Measurements from ENCODE around the gene C22orf39.

C22orf39 gene

DNA sequence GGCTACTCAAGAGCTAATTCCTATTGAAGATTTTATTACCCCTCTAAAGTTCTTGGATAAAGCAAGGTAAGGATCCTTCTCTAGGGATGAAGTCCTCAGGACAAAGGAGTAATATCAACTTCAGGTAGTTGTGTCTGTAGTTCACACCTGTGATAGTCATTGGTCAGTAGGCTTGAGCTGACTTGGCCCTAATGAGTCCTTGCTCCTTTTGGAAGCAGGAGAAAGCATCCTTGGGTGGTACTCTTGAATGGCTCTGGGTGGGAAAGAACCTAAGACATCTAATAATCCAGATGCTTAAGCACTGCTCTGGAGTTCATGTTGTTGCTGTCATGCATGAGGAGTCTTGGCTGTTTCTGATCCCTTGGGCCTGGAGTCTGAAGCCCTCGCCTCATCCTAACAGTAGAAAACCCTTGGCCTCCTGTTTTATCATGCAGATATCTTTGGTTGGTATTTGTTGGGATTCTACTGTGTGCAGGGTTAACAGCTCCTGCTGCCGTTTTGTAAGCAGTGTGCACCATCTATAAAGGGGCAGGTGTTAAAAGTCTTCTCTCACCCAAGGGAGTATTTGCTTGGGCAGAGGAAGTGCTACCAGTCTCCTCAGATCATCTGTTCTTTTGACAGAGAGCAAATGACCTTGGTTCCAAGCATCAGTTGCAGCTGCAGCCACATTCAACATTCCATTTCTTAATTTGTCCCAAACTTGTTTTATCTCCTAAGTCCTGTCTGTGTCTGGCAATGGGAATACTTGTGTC, 12.5 kb downstream of the C22orf39 start:
- intact Hi-C loops (cut with DNase I): loop anchor here (5.0 kb wide), 2 partner anchors 42 to 143 kb away; partner anchors contain the start of genes CDC45, CLTCL1 and UFD1
- no peak for DNase-seq

DNA sequence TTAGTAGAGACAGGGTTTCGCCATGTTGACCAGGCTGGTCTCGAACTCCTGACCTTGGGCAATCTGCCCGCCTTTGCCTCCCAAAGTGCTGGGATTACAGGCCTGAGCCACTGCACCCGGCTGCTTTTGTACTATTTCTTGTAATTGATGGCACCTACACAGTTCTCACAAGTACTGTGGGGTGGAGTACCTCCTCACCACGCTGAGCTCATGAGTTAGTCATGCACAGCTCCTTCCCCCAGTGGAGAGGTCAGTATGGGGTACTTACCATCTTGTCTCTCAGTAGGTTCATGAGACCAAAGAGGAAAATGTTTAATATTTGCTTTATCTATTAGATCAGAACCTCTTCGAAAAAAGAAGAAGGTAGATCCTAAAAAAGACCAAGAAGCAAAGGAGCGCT, 13.1 kb downstream of the C22orf39 start:
- DNase-seq: no peak
- intact Hi-C loops (cut with DNase I): loop anchor here (5.0 kb wide), 2 partner anchors 43 to 142 kb away; partner anchors contain the start of genes CDC45, CLTCL1 and UFD1

GRCh38 chr22:19432133-19432851, 15.2 kb downstream of the C22orf39 start, which contains the start of gene MRPL40:
TSS of gene MRPL40 (plus strand) at chr22:19432545. CDS start at chr22:19432555, 10 bp downstream.
- DNase-seq: peak; percentile 86 to 99 (median 94)
- intact Hi-C loops (cut with DNase I): loop anchor here (1.0 to 5.0 kb wide), 4 partner anchors 15 to 253 kb away; partner anchors contain the start of genes C22orf39, CDC45, CLTCL1 and UFD1

DNA sequence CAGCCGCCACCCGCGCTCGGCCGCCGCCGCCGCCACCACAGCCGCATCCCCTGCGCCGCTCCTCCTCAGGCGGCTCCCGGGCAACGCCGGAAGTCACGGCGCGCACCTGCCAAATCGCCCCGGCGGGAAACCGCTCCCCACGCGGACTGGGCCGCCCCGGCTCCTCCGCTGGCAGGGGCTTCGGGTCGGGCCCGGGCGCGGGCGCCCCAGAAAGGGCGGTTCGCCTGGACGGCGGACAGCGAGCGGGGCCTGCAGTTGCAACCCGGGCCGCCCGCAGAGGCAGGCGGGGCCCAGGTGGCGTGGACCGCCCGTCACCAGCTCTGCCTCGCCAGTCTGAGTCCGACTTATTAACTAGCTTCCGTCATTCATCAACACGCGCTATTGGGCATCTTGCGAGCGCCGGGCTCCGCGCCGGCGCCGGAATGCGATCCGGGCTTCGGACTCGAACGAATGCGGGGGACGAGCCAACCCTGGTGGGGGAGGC, 15.8 kb downstream of the C22orf39 start, which contains the start of gene HIRA:
HIRA (minus strand) TSS at position 85 of the 484 bp plus-strand sequence. CDS start 257 bp downstream, outside the sequence.
- intact Hi-C loops (cut with DNase I): loop anchor here (1.0 to 5.0 kb wide), 4 partner anchors 16 to 252 kb away; partner anchors contain the start of genes C22orf39, CDC45, CLTCL1 and UFD1
- DNase-seq: peak; percentile 69 to 97 (median 85)

- intact Hi-C loops (cut with DNase I): loop anchor here (5.0 kb wide), 2 partner anchors 46 to 139 kb away; partner anchors contain the start of genes CDC45, CLTCL1 and UFD1
- DNase-seq: peak in 3 of 10 donors; percentile 16 to 89 (median 88)
Measured at GRCh38 chr22:19430890-19431541, 16.5 kb downstream of the C22orf39 start.

DNA sequence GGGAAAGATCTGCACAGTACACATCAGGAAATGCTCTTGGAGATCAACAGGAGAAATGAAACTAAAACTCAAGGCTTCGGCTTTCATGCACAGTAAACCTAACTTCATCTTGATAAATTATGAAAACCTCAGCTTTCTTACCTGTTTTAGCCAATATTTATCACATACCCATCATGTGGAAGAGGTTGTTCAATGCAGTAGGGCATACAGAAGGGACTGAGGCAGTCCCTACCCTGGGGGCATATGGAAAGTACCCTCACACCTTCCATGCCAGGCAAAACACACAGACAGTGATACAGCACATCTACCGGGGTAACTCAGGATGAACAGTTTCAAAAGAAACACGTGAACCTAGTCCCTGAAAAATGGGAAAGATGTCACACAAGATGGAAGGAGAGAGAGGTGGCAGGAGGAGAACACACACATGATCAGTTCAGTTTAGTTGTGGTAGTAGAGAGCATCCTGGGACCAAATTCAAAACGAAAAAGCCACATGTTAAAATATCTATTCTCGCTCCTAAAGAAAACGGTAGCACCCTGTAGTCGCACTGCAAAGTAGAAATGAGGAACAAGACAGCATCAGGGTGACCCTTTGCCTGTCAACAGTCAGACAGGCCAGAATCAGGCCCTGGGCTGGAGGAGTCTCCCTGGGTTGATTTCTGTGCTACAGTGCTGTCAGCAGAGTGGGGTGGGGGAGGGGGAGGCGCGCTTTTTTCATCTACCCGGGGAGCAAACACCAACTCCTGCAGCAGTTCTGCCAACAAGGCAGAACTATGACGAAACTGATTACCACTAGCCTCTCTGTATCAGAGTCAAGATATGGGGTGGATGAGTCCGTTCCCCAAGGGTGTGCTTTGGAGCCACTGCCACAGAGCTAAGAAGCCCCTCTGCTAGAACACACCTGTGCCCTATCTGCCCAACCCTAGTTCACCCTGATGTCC, 17.3 kb downstream of the C22orf39 start:
- no peak for DNase-seq

GRCh38 chr22:19424186-19424500, 23.4 kb downstream of the C22orf39 start:
- intact Hi-C loops (cut with DNase I): no loop called here
- no peak for DNase-seq

More for the DNA sequence above, 17.3 kb downstream of the C22orf39 start:
- intact Hi-C loops (cut with DNase I): loop anchor here (5.0 kb wide), 2 partner anchors 47 to 138 kb away; partner anchors contain the start of genes CDC45, CLTCL1 and UFD1

DNA sequence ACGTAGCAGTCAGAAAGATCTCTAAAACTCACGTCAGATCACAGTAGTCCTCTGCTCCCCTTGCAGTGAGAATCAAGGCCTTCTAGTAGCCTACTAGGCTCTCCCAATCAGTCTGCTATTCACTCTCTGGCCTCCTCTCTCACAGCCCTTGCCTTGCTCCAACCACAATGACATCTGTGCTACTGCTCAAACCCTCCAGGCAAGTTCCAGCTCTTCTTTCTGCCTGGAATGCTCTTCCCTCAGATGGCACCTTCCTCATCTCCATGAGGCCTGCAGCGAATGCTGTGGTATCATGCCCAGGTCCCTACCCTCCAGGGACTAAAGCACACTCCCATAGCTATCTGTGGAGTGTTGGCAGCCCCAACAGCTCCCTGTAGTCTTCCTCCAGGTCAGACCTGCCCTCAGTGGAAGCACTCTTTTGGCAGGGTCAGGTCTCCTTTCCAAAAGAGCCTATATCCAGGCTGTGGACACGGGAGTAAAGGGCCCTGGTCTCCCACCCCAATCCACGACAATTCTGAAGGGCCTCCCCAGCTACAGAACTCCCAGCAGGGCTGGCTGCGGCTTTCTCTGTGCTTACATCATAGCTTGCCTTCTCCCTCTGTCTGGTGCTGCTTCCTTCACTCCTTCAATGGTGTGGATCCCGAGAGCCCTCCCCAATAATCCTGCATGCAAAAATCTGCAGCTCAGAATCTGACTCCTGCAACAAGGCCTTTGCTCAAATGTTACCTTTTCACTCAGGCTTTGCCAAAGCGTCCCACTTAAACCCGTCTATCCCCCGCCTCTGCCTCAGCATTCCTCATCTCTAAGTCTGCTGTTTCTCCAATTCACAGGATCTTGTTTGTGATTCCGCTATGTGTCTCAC, 24.8 kb downstream of the C22orf39 start:
- no peak for DNase-seq
- intact Hi-C loops (cut with DNase I): no loop called here

DNA sequence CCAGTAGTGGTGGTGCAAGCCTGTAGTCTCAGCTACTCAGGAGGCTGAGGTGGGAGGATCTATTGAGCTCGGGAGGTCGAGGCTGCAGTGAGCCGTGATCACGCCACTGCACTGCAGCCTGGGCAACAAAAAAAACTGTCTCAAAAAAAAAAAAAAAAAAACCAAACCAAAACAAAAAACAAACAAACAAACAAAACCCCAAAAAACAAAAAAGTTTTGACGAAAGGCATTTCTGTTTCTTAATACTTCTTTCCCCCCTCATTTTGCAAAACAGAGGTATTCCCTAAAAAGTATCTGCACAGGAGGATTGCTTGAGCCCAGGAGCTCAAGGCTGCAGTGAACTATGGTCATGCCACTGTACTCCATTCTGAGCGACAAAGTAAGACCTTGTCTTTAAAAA, 27.2 kb downstream of the C22orf39 start:
- no peak for DNase-seq
- intact Hi-C loops (cut with DNase I): no loop called here

DNA sequence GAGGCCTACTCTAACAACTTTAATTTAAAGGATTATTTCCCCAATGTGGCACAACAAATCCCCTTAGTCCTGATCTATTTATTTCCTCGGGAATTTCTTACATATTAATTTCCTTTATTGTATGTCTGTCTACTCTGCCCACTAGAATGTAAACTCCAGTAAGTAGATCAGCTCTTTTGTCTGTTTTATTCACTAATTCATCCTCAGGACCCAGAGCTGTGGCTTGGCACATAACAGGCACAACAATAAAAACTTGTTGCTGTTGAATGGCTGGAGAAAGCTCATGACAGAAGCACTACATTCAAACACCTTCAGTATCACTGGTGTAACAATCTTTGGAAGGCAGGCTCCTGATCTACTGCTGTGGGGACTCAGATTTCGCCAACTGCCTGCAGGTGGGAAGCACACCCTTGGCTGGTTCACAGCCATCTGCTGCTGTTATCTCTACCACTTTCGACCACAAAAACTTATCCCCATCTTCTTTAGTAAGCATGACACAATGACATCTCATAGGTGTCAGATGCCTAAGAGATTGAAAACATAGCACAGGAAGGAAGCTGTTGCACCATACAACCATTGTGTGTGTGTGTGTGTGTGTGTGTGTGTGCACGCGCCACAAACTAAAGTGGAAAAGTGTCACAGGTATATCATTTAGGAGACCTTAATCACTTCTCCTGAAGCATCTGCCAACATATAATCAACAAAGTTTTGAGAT, 27.9 kb downstream of the C22orf39 start:
- intact Hi-C loops (cut with DNase I): no loop called here
- DNase-seq: no peak

DNA sequence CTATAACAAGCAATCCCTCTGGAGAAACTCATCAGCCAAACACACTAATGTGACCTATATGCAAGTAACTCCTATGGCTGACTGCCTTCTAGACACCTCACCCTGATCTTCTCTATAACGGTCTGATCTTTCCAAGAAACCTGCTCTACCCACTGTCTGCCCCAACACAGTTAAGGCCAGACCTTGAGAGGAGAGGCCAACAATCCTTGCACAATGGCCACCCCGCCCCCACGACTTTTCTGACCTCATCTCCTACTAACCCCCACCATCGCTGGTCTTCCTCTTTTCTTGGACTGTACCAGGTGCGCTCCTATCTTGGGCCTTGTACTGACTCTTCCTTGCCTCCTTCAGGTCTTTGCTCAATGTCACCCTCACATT, 28.4 kb downstream of the C22orf39 start:
- intact Hi-C loops (cut with DNase I): no loop called here
- DNase-seq: no peak

DNA sequence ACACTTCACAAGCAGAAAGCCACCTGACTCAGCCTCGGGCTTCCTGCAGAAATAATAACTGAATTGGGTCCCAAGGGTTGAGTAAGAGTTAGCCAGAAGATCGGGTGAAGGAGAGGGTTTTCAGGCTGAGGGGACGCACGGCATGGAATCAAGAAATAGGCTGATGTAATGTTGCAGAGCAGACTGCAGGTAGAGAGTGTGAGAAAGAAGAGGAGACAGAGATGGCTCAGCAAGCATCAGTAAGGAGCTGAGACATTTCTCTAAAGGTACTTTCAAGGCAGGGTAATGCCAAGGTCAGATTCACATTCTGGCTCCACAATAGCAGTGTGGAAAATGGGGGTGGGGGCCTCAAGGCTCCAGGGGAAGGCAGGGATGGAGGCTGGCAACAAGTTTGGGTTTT, 34.6 kb downstream of the C22orf39 start:
- intact Hi-C loops (cut with DNase I): no loop called here
- peak in 1 of 10 donors; percentile 12 for DNase-seq

DNA sequence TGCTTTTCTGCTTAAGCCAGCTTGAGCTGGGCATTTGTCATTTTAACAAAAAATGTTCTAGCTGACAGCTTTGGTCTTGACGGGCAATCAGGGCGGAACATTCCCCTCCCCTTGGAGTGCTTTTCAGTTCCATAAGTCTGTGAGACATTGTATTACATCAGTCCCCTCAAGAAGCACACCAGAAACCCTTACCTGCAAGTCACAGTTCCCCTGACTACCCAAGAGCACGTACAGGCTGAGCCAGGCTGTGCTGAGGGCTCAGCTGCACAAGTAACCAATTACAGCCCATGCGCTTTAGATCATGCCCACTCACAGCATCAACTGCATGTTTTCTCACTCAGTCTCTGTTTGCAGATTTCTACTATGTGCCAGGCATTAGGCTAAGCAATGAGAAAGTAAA, 35.0 kb downstream of the C22orf39 start:
- intact Hi-C loops (cut with DNase I): no loop called here
- peak in 1 of 10 donors; percentile 35 for DNase-seq

DNA sequence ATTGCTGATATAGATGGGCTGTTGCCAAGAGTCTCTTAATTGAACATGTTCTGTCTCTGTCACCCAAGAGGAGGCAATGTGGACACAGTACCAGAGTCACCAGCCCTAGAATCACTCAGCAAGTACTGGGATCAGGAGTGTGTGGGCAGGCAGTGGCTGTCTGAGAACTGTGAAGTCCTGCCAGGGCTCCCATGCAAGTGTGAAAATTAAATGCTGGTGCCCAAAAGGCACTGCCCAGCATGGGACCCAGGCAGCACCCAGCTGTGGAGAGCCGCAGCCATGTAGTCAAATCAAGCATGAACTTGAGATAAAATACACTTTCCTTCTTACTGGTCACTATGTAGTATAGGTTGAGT, 35.8 kb downstream of the C22orf39 start:
- intact Hi-C loops (cut with DNase I): no loop called here

GRCh38 chr22:19410941-19411689, 36.4 kb downstream of the C22orf39 start:
- intact Hi-C loops (cut with DNase I): no loop called here
- DNase-seq: peak in 1 of 10 donors; percentile 77

More for the DNA sequence above, 35.8 kb downstream of the C22orf39 start:
- peak in 2 of 10 donors; percentile 77 to 86 for DNase-seq

- peak in 2 of 10 donors; percentile 47 to 59 for DNase-seq
- intact Hi-C loops (cut with DNase I): no loop called here
Measured at GRCh38 chr22:19407649-19408606, 39.6 kb downstream of the C22orf39 start.
